H7 (cell line): ENCODE results near the gene TLK2. TPM values are rescaled to one million over a fixed set of nuclear protein-coding genes. Genes with fewer than 3 reads are reported as not detected.
"Not testable (repeated sequence)": the region's sequence is repeated elsewhere in the genome, so short reads cannot be mapped to it uniquely, and the experiment has no call there.

Experiments
- DNase-seq: peaks from one replicate; pipeline ENCODE4 v3.0.0; 2012
- H3K27me3 ChIP-seq: 2 replicates; pipeline ENCODE4 v1.6.0; 2011; ENCODE audit warnings: mild to moderate bottlenecking, low read length; ENCODE audit not compliant: control insufficient read depth, insufficient read depth
- H3K36me3 ChIP-seq: replicated peaks from 2 replicates; pipeline ENCODE4 v1.5.1; 2011; ENCODE audit warnings: low read length; ENCODE audit not compliant: control insufficient read depth, insufficient read depth
- H3K4me3 ChIP-seq: 2 replicates; pipeline ENCODE4 v1.5.1; 2011; ENCODE audit warnings: low read depth, mild to moderate bottlenecking, control low read depth, low read length, moderate library complexity; ENCODE audit not compliant: insufficient read depth
- total RNA-seq: library from RNA; depleted of rRNA; stranded (reverse); fragments of >200 nt; shearing (Covaris generic); gene quantifications from 2 replicates; pipeline ENCODE4 v1.2.3, GENCODE V29; 2014

TLK2 gene
- total RNA-seq, 1 experiment from 2014 or later = 57.6 TPM

GRCh38 chr17:62473030-62473982 is 5.3 kb upstream of the TLK2 start:
- H3K36me3 ChIP-seq, H3K4me3 ChIP-seq, H3K27me3 ChIP-seq: not testable (repeated sequence)
- peak; percentile 31 for DNase-seq

GRCh38 chr17:62477111-62477510 is 1.5 kb upstream of the TLK2 start:
- H3K4me3 ChIP-seq, H3K36me3 ChIP-seq, H3K27me3 ChIP-seq, DNase-seq: not testable (repeated sequence)

GRCh38 chr17:62477718-62478408 is 762 bp upstream of the TLK2 start:
- peak overlapping the region; percentile 50 for H3K4me3 ChIP-seq
- H3K27me3 ChIP-seq, H3K36me3 ChIP-seq: not testable (repeated sequence)
- DNase-seq = peak; percentile 71

- H3K36me3 ChIP-seq, H3K27me3 ChIP-seq: not testable (repeated sequence)
- peak overlapping the region; percentile 59 for H3K4me3 ChIP-seq
- DNase-seq = peak; percentile 76
Observed at GRCh38 chr17:62478880-62479638, 434 bp downstream of the TLK2 start.

GRCh38 chr17:62479639-62480258 is 1.1 kb downstream of the TLK2 start:
- peak; percentile 35 for DNase-seq
- H3K36me3 ChIP-seq, H3K27me3 ChIP-seq: not testable (repeated sequence)
- peak overlapping the region; percentile 59 for H3K4me3 ChIP-seq

GRCh38 chr17:62482553-62482952 is 3.9 kb downstream of the TLK2 start:
- H3K27me3 ChIP-seq, H3K4me3 ChIP-seq, H3K36me3 ChIP-seq, DNase-seq: not testable (repeated sequence)

- not testable (repeated sequence) for H3K27me3 ChIP-seq, H3K4me3 ChIP-seq, H3K36me3 ChIP-seq, DNase-seq
Observed at GRCh38 chr17:62490990-62491389, 12.4 kb downstream of the TLK2 start.

GRCh38 chr17:62493049-62493655 is 14.5 kb downstream of the TLK2 start:
- not testable (repeated sequence) for H3K27me3 ChIP-seq, H3K36me3 ChIP-seq, DNase-seq

GRCh38 chr17:62494073-62494472 is 15.4 kb downstream of the TLK2 start:
- H3K36me3 ChIP-seq, H3K27me3 ChIP-seq, H3K4me3 ChIP-seq, DNase-seq: not testable (repeated sequence)

More at GRCh38 chr17:62493049-62493655, 14.5 kb downstream of the TLK2 start:
- not testable (repeated sequence) for H3K4me3 ChIP-seq

GRCh38 chr17:62496344-62496743 is 17.7 kb downstream of the TLK2 start:
- DNase-seq, H3K4me3 ChIP-seq, H3K36me3 ChIP-seq, H3K27me3 ChIP-seq: not testable (repeated sequence)

GRCh38 chr17:62498796-62499195 is 20.2 kb downstream of the TLK2 start:
- H3K27me3 ChIP-seq, DNase-seq, H3K36me3 ChIP-seq, H3K4me3 ChIP-seq: not testable (repeated sequence)

GRCh38 chr17:62500463-62500862 is 21.8 kb downstream of the TLK2 start:
- H3K36me3 ChIP-seq, H3K27me3 ChIP-seq, DNase-seq: not testable (repeated sequence)

GRCh38 chr17:62504857-62505256 is 26.2 kb downstream of the TLK2 start:
- H3K27me3 ChIP-seq = not testable (repeated sequence)

More at GRCh38 chr17:62500463-62500862, 21.8 kb downstream of the TLK2 start:
- not testable (repeated sequence) for H3K4me3 ChIP-seq

More at GRCh38 chr17:62504857-62505256, 26.2 kb downstream of the TLK2 start:
- not testable (repeated sequence) for H3K4me3 ChIP-seq, H3K36me3 ChIP-seq, DNase-seq
